CD4-positive, alpha-beta T cell (primary cell): Measurements from ENCODE around the gene WNT9A. TPM values are rescaled to one million over a fixed set of nuclear protein-coding genes. Genes with fewer than 3 reads are reported as not detected.
A peak's percentile ranks its signal among the peaks of the same experiment; 100 is the strongest.

ENCODE experiments used
- ATAC-seq: fragments of 200-7000 bp; cut with Tn5 transposase; one replicate; pipeline ENCODE4 v1.10.0; 2022; ENCODE audit warnings: mild to moderate bottlenecking; ENCODE audit not compliant: poor library complexity
- CTCF ChIA-PET: fragments of 350-600 bp; sonication (Branson Sonifier 250); formaldehyde crosslinking; loops from one replicate; lab custom pipeline; 2021; ENCODE audit warnings: antibody characterized with exemption, inconsistent platforms; lab: Charles Lee
- POLR2A ChIA-PET: fragments of 350-600 bp; sonication (Branson Sonifier 250); formaldehyde crosslinking; loops from one replicate; lab custom pipeline; 2021; ENCODE audit warnings: antibody characterized with exemption, inconsistent platforms; lab: Charles Lee
- DNase-seq, 14 experiments: peaks; one replicate each; pipeline ENCODE4 v3.0.0-alpha.2; 2013 to 2020; ENCODE audit warnings: mixed read lengths in 2 of 14
- H3K27ac ChIP-seq, 2 donors: one replicate each; pipeline versions ENCODE4 v1.5.1 to v1.7.0; 2013; ENCODE audit warnings: low read length in 2 of 2, low read depth in 1 of 2, mild to moderate bottlenecking in 1 of 2
- H3K27me3 ChIP-seq, 2 experiments: 1 replicate in 1 of 2; 2 replicates in 1 of 2; pipeline versions ENCODE4 v1.6.1 to v1.7.0; 2013; ENCODE audit warnings: low read length in 2 of 2, control low read depth in 1 of 2, mild to moderate bottlenecking in 1 of 2, moderate library complexity in 1 of 2; ENCODE audit not compliant: insufficient read depth in 2 of 2, control insufficient read depth in 1 of 2
- H3K36me3 ChIP-seq: one replicate; pipeline ENCODE4 v1.6.1; 2013; ENCODE audit warnings: low read length, control low read depth; ENCODE audit not compliant: insufficient read depth
- H3K4me1 ChIP-seq: one replicate; pipeline ENCODE4 v1.6.1; 2013; ENCODE audit warnings: low read length, control low read depth; ENCODE audit not compliant: insufficient read depth
- H3K4me3 ChIP-seq: one replicate; pipeline ENCODE4 v1.5.1; 2013; ENCODE audit warnings: mild to moderate bottlenecking, low read length, moderate library complexity
- H3K9me3 ChIP-seq, 2 experiments: 1 replicate in 1 of 2; 2 replicates in 1 of 2; pipeline versions ENCODE4 v1.6.1 to v1.7.0; 2013; ENCODE audit warnings: low read length in 2 of 2, mild to moderate bottlenecking in 2 of 2, control low read depth in 1 of 2, moderate library complexity in 1 of 2; ENCODE audit not compliant: control insufficient read depth in 1 of 2, insufficient read depth in 1 of 2
- H3K27ac Mint-ChIP-seq: one replicate; pipeline ENCODE4 v1.8.0; 2020; ENCODE audit warnings: mixed read lengths
- H3K27me3 Mint-ChIP-seq: one replicate; pipeline ENCODE4 v1.8.0; 2021; ENCODE audit warnings: mixed read lengths
- H3K36me3 Mint-ChIP-seq: one replicate; pipeline ENCODE4 v1.8.0; 2021; ENCODE audit warnings: low read depth, mixed read lengths
- H3K4me1 Mint-ChIP-seq: one replicate; pipeline ENCODE4 v1.8.0; 2021; ENCODE audit warnings: low read depth, mixed read lengths
- H3K4me3 Mint-ChIP-seq: one replicate; pipeline ENCODE4 v1.8.0; 2020; ENCODE audit warnings: mild to moderate bottlenecking, mixed read lengths
- H3K9me3 Mint-ChIP-seq: one replicate; pipeline ENCODE4 v1.8.0; 2020; ENCODE audit warnings: mixed read lengths
- CTCF ChIP-seq: fragments of 200-600 bp; IDR thresholded peaks from one replicate; pipeline ENCODE4 v1.8.0; 2022; ENCODE audit warnings: antibody characterized with exemption, mild to moderate bottlenecking
- intact Hi-C, 2 experiments: fragments of 100-400 bp; cut with DNase I in 1 of 2; cut with micrococcal nuclease in 1 of 2; formaldehyde crosslinking; loops; one replicate each; pipeline versions ENCODE4 v1.15.1 to v1.9.0; 2023 to 2025; cut with DNase I, micrococcal nuclease
- total RNA-seq, 174 experiments: library from RNA in 2 of 174; stranded (reverse) in 2 of 174; gene quantifications; one replicate each; pipeline ENCODE4 v1.2.3 and lab custom pipeline; 2021 to 2026

The WNT9A gene
- total RNA-seq, 2 experiments from 2014 or later, result not detected

- Histone ChIP-seq H3K4me1 (peaks cover 66% of the 10 kb centered on the region), H3K27me3 (no peaks in the 10 kb centered on the region), H3K9me3 (peaks cover 0 to 5% of the 10 kb centered on the region in 2 experiments), H3K36me3 (no peaks in the 10 kb centered on the region), H3K4me3 (peak overlapping the region; percentile 44), H3K27ac (peak overlapping the region in 1 of 2 donors; percentile 64)
- Mint-ChIP-seq H3K9me3 (no peaks in the 10 kb centered on the region), H3K27ac (peak overlapping the region; percentile 74), H3K36me3 (no peaks in the 10 kb centered on the region), H3K4me1 (peaks cover 39% of the 10 kb centered on the region), H3K4me3 (peak overlapping the region; percentile 67), H3K27me3 (no peaks in the 10 kb centered on the region)
- no peak for ATAC-seq
- ChIA-PET CTCF (no interaction called here), POLR2A (interaction anchor here (0.9 to 1.4 kb wide), 2 partner anchors 17 kb away, joined by 3 to 4 read pairs; no protein-coding TSS in a partner anchor)
- DNase-seq, result peak in 2 of 14 experiments; percentile 12 to 28
- no peak for TF ChIP-seq CTCF
- intact Hi-C loops, result loop anchor here in 1 of 2 experiments (5.0 to 10.0 kb wide), 4 partner anchors 99 to 768 kb away; partner anchors contain the start of genes JMJD4 and SNAP47
Measured at GRCh38 chr1:227886503-227886961, 61.2 kb downstream of the WNT9A start.

DNA sequence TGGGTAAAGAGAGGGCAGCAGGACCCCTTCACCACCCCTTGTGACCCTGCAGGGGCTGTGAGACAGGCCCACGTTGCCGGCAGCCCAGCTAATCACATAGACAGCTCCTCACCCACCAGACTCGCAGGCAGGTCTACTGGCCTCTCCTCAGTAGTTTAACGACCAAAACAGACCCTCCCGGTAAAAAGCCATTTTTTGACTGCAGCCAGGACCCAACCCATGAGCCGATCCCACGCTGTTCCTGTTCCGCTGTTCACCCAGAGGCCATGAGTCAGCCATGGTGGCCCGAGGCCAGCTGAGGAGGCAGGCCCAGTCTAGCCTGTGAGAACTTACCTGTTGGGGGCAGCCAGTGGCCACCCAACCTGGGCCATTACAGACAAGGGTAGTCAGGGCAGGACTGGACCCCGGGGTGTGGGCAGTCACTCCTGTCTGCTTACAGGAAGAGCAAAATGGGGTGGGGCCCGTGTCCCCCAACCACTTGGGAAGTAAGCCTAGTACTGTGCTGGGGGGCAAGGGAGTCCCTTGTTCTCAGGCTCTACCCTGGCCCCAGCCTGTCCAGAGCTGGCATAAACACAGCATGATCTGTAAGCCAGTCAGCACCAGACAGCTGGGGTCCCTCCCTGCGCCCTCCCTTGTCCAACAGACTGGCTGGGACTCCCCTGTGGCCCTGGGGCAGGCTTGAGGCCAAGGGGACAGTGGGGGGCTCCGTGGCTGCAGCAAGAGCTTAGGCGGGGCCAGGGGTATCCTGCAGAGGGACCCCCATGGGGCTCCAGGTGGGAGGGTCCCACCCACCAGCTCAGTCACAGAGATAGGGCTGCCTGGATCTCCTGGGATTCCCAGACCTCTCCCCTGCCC is 61.9 kb downstream of the WNT9A start:
- no peaks in the 10 kb centered on the region for H3K36me3 Mint-ChIP-seq
- Histone ChIP-seq H3K27ac (peak overlapping the region; percentile 64 to 72), H3K4me3 (peak overlapping the region; percentile 34), H3K27me3 (no peaks in the 10 kb centered on the region), H3K36me3 (no peaks in the 10 kb centered on the region), H3K4me1 (peaks cover 66% of the 10 kb centered on the region), H3K9me3 (peaks cover 0 to 5% of the 10 kb centered on the region in 2 experiments)
- TF ChIP-seq CTCF, result no peak
- H3K27ac Mint-ChIP-seq, result peak overlapping the region; percentile 96
- ChIA-PET POLR2A (interaction anchor here (0.5 to 0.9 kb wide), 3 partner anchors 16 to 1478 kb away, joined by 3 to 4 read pairs (median 3); partner anchors contain the start of gene PARP1), CTCF (no interaction called here)
- intact Hi-C loops, result loop anchor here in 1 of 2 experiments (5.0 to 10.0 kb wide), 4 partner anchors 99 to 769 kb away; partner anchors contain the start of genes JMJD4 and SNAP47
- H3K4me3 Mint-ChIP-seq, result peak overlapping the region; percentile 81
- no peaks in the 10 kb centered on the region for H3K9me3 Mint-ChIP-seq
- ATAC-seq (peak; percentile 29), DNase-seq (peak in 3 of 14 experiments; percentile 34 to 46 (median 35))
- H3K4me1 Mint-ChIP-seq, result peaks cover 39% of the 10 kb centered on the region
- no peaks in the 10 kb centered on the region for H3K27me3 Mint-ChIP-seq

DNA sequence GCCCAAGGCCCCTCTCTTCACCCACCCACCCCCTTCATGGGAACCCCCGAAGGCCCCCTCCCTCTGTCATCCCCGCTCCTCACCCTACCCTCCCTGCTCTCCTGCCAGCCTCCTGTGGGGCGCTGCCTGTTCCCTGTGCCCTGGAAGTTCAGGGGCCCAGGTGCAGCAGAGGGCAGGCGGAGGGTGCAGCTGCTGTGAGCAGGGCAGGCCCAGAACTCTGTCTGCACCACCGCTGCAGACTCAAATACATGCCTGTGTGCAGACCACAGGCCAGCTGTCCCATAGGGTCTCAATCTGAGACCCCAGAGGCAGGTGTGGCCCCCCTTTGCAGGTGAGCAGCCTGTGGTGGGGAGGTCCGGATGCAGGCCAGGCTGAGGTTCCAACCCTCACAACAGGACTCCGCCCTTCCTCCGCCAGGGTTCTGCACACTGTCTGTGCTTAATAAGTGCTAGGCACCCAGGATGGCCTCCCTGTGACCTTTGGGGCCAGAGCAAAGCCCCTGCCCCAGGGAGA is 62.5 kb downstream of the WNT9A start:
- DNase-seq, result peak in 12 of 14 experiments; percentile 22 to 73 (median 44)
- TF ChIP-seq CTCF, result no peak
- peaks cover 40% of the 10 kb centered on the region for H3K4me1 Mint-ChIP-seq
- Histone ChIP-seq H3K4me3 (peak overlapping the region; percentile 34), H3K36me3 (no peaks in the 10 kb centered on the region), H3K27me3 (no peaks in the 10 kb centered on the region), H3K9me3 (peaks cover 0 to 5% of the 10 kb centered on the region in 2 experiments), H3K27ac (peak overlapping the region; percentile 64 to 72), H3K4me1 (peaks cover 66% of the 10 kb centered on the region)
- H3K27ac Mint-ChIP-seq, result peak overlapping the region; percentile 96
- no peaks in the 10 kb centered on the region for H3K9me3 Mint-ChIP-seq
- peak; percentile 66 for ATAC-seq
- CTCF ChIA-PET, result interaction anchor here (1.0 kb wide), 1 partner anchor 69 kb away, joined by 3 read pairs; no protein-coding TSS in a partner anchor
- POLR2A ChIA-PET, result interaction anchor here (0.5 to 0.8 kb wide), 3 partner anchors 36 to 1477 kb away, joined by 3 read pairs; partner anchors contain the start of gene PARP1
- intact Hi-C loops, result loop anchor here in 1 of 2 experiments (5.0 to 10.0 kb wide), 4 partner anchors 98 to 770 kb away; partner anchors contain the start of genes JMJD4 and SNAP47
- peak overlapping the region; percentile 81 for H3K4me3 Mint-ChIP-seq
- no peaks in the 10 kb centered on the region for H3K27me3 Mint-ChIP-seq
- no peaks in the 10 kb centered on the region for H3K36me3 Mint-ChIP-seq
